Activated CD8-positive, alpha-beta memory T cell treated with anti-CD3 and anti-CD28 coated beads for 1 hour (primary cell): ENCODE results near the gene RAB13.

Source experiments
- DNase-seq, 2 donors: peaks; one replicate each; pipeline ENCODE4 v3.0.0-alpha.2; 2020; ENCODE audit warnings: low read depth in 1 of 2; ENCODE audit errors: extremely low read depth in 1 of 2

The RAB13 gene

DNA sequence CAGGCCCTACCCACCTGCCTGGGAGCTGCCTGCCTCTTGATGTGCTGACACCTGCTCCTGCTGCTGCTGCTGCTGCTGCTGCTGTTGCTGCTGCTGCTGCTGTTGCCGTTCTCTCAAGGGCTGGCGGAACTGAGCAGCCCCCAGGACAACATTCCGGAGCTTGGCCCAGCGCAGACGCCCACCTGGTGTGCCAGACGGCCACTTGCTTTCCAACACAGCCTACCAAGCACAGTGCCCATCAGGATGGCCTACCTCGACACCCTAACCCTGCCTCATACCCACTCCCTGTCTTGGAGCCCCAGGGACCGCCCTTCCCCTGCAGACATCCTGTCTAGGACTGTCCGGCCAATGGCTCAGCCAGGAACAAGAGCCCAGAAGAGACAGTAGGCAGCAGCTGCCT is 51.4 kb downstream of the RAB13 start:
- DNase-seq = no peak

DNA sequence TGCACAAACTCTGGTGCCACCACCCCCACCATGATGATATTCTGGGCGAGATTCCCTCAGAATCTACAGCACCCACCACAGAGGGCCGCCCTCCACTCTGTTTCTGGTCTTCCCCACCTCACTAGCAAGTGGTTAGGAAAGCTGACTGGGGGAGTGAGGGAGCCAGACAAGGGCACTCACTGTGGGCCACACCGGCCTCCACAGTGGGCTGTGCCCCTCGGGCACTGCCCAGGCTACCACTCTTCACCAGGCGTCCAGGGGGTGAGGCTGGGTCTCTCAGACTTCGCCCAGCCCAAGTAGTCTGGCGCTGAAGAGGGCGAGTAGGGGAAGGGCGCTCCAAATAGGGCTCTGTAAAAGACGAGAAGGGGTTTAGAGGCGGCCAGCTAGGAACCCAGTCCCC is 52.2 kb downstream of the RAB13 start:
- no peak for DNase-seq

DNA sequence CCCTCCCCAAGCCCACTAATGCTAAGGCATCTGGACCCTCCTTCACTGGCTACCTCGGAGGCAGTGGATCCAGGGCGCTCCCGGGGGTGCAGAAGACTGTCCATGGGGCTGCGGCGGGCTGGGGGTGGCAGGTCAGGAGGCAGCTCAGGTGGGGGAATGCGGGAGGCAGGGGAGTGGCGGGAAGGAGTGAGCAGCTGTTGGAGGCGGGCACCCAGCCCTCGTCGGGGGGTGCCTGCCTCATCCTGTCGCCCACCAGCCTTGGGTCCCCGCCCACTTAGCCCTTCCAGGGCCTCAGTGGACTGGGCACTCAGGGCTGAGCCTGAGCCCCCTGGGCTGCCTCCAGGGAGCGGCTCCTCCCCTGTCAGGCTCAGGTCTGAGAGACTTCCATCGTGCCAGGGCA is 52.7 kb downstream of the RAB13 start:
- DNase-seq = no peak

DNA sequence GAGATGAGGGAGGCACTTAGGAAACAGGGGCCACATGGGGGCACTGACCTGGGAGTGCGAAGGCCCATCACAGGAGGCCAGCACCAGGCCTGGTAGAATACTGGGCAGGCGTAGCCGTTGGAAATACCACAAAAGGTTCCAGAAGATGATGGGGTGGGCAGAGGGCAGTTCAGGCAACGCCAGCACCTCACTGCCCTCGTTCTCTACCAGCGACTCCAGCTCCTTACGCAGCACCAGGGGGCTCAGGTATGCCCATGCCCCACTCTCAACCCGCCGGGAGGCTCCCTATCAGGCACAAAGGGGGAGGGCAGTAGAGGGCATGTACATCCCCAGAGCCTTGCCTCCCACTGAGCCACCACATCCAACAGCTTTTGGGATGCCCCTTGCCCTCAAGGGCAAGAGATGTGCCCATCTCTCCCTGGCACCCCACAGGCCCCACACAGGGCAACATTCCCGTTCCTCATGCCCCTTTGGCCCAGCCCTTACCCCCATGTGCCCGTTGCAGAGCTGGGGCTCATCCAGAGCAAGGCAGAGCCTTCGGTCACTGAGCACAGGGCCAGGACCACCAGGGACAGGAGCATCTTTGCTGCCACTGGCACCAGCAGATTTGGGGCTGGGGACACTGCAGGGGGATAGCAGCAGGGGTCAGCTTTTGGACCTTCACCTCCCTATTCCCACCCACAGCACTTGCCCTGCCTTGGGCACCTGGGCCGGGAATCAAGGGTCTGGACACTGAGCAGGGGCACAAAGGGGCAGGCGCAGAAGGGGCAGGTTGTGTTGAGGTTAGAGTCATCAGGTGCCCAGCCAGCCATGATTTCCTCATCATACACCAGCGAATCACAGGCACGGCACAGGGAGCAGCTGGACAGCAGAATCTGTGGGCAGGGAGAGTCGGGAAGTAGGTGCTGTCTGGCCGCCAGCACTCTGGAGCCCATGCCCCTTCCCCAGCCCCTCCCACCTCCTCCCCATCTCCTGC is 53.7 kb downstream of the RAB13 start:
- DNase-seq = no peak
